Nephron progenitor cell (in vitro differentiated cells): ENCODE measurements around the gene NR3C1.

Experiments used
- DNase-seq: peaks from one replicate; pipeline ENCODE4 v3.0.0; 2021
- H3K27ac Mint-ChIP-seq: 2 replicates; pipeline ENCODE4 v1.8.0; 2021; ENCODE audit warnings: mild to moderate bottlenecking, moderate library complexity, mixed read lengths
- H3K27me3 Mint-ChIP-seq: 2 replicates; pipeline ENCODE4 v1.8.0; 2021; ENCODE audit warnings: mild to moderate bottlenecking, low read depth, mixed read lengths; ENCODE audit not compliant: poor library complexity
- H3K36me3 Mint-ChIP-seq: 2 replicates; pipeline ENCODE4 v1.8.0; 2021; ENCODE audit warnings: low read depth, mixed read lengths
- H3K4me1 Mint-ChIP-seq: 2 replicates; pipeline ENCODE4 v1.8.0; 2021; ENCODE audit warnings: mixed read lengths
- H3K4me3 Mint-ChIP-seq: 2 replicates; pipeline ENCODE4 v1.8.0; 2021; ENCODE audit warnings: mild to moderate bottlenecking, moderate library complexity, mixed read lengths
- H3K9me3 Mint-ChIP-seq: 2 replicates; pipeline ENCODE4 v1.8.0; 2021; ENCODE audit warnings: mild to moderate bottlenecking, moderate library complexity, mixed read lengths
- TF ChIP-seq, protein P1 (sequence below): fragments of 200-600 bp; sonication (generic); IDR thresholded peaks from 2 replicates; pipeline ENCODE4 v1.5.0; 2021; ENCODE audit warnings: antibody characterized with exemption

The NR3C1 gene

GRCh38 chr5:143359869-143360268 is 43.6 kb downstream of the NR3C1 start:
- no peak overlapping the region for H3K4me3 Mint-ChIP-seq
- H3K27me3 Mint-ChIP-seq = no peaks in the 10 kb centered on the region
- no peak overlapping the region for H3K27ac Mint-ChIP-seq

GRCh38 chr5:143356855-143357583 is 46.5 kb downstream of the NR3C1 start:
- no peaks in the 10 kb centered on the region for H3K36me3 Mint-ChIP-seq
- no peak for DNase-seq
- H3K9me3 Mint-ChIP-seq = no peaks in the 10 kb centered on the region
- H3K27ac Mint-ChIP-seq = no peak overlapping the region
- H3K4me1 Mint-ChIP-seq = no peaks in the 10 kb centered on the region
- TF ChIP-seq, protein P1, sequence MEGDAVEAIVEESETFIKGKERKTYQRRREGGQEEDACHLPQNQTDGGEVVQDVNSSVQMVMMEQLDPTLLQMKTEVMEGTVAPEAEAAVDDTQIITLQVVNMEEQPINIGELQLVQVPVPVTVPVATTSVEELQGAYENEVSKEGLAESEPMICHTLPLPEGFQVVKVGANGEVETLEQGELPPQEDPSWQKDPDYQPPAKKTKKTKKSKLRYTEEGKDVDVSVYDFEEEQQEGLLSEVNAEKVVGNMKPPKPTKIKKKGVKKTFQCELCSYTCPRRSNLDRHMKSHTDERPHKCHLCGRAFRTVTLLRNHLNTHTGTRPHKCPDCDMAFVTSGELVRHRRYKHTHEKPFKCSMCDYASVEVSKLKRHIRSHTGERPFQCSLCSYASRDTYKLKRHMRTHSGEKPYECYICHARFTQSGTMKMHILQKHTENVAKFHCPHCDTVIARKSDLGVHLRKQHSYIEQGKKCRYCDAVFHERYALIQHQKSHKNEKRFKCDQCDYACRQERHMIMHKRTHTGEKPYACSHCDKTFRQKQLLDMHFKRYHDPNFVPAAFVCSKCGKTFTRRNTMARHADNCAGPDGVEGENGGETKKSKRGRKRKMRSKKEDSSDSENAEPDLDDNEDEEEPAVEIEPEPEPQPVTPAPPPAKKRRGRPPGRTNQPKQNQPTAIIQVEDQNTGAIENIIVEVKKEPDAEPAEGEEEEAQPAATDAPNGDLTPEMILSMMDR = no peak
- no peak overlapping the region for H3K4me3 Mint-ChIP-seq
- no peaks in the 10 kb centered on the region for H3K27me3 Mint-ChIP-seq

More at GRCh38 chr5:143359869-143360268, 43.6 kb downstream of the NR3C1 start:
- Mint-ChIP-seq H3K9me3 (peaks cover 14% of the 10 kb centered on the region), H3K4me1 (no peaks in the 10 kb centered on the region), H3K36me3 (peaks cover 10% of the 10 kb centered on the region)
- no peak for DNase-seq
- TF ChIP-seq, protein P1 = no peak

DNA sequence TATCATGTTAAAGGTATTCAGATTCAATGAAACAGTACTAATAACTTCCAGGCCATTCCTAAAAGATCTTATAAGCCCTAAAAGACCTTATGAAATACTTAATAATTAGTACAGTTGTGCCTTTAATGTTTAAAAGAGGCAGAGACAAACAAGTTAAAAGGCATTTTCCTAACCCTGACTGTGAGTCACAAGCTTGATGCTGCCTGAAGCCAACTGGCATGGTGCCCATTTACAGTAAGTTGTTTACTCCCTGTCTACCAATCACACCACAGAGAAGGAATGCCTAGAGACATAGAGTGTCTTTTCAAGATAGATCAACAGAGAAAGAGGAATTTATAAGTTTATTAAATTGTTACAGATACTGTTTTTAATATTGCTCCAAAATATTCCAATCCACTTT is 47.8 kb downstream of the NR3C1 start:
- TF ChIP-seq, protein P1 = no peak
- Mint-ChIP-seq H3K36me3 (no peaks in the 10 kb centered on the region), H3K4me3 (no peak overlapping the region), H3K27me3 (no peaks in the 10 kb centered on the region), H3K4me1 (no peaks in the 10 kb centered on the region), H3K9me3 (no peaks in the 10 kb centered on the region), H3K27ac (no peak overlapping the region)
- no peak for DNase-seq

DNA sequence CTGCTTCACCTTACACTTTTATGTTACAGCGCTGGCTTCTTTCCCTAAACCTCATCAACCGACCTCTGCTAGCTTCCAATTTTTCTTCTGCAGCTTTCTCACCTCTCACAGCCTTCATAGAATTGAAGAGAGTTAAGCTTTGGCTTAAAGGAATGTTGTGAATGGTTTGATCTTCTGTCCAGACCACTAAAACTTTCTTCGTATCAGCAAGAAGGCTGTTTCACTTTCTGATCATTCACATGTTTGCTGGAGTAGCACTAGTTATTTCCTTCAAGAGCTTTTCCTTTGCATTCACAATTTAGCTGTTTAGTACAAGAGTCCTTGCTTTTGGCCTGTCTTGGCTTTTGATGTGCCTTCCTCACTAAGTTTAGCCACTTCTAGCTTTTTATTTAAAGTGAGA is 49.5 kb downstream of the NR3C1 start:
- H3K27me3 Mint-ChIP-seq = no peaks in the 10 kb centered on the region
- TF ChIP-seq, protein P1 = no peak
- H3K36me3 Mint-ChIP-seq = no peaks in the 10 kb centered on the region
- DNase-seq = no peak
- no peaks in the 10 kb centered on the region for H3K9me3 Mint-ChIP-seq
- H3K4me3 Mint-ChIP-seq = no peak overlapping the region
- H3K27ac Mint-ChIP-seq = no peak overlapping the region
- H3K4me1 Mint-ChIP-seq = no peaks in the 10 kb centered on the region

DNA sequence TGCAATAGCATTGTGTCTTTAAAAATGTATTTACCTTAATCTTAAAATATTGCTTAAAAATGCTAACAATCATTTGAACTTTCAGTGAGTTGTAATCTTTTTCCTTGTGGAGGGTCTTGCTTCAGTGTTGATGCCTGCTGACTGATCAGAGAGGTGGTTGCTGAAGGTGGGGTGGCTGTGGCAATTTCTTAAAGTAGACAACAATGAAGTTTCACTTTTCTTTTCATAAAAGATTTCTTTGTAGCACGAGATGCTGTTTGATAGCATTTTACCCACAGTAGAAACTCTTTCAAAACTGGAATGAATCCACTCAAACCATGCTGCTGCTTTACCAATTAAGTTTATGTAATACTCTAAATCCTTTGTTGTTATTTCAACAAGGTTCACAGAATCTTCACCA is 50.8 kb downstream of the NR3C1 start:
- no peaks in the 10 kb centered on the region for H3K27me3 Mint-ChIP-seq
- peaks cover 4% of the 10 kb centered on the region for H3K4me1 Mint-ChIP-seq
- TF ChIP-seq, protein P1 = no peak
- no peaks in the 10 kb centered on the region for H3K36me3 Mint-ChIP-seq
- no peak overlapping the region for H3K4me3 Mint-ChIP-seq
- DNase-seq = no peak
- H3K9me3 Mint-ChIP-seq = no peaks in the 10 kb centered on the region
- no peak overlapping the region for H3K27ac Mint-ChIP-seq
